GM12892 (cell line): ENCODE measurements around the gene ITPR1.

Source experiments
- POLR2A ChIP-seq: IDR thresholded peaks from 2 replicates; pipeline ENCODE4 v1.6.1; 2011; ENCODE audit warnings: low read depth, low read length, control low read depth
- POLR2AphosphoS5 ChIP-seq: IDR thresholded peaks from 2 replicates; pipeline ENCODE4 v1.6.1; 2011; ENCODE audit warnings: low read depth, low read length, control low read depth

DNA sequence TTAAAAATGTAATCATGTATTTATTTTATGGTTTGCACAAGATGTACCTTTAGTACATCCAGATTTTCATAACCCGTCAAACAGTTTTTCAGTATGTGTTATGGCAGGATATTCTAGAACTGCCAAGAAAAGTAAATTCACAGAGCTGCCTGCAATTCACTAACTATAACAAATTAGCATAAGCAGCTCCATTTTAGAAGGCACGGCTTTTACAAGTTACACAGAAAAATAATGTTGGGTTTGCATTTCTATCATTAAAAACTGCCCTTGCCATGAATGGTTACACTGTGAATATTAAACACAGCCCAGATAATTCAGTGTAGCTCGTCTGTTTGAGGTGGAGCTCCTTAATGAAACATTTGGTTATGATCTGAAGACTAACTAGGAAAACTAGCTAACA lies 391.7 kb downstream of the ITPR1 start:
- no peak for TF ChIP-seq POLR2A
- no peak for TF ChIP-seq POLR2AphosphoS5
